Renal cortex interstitium (tissue), 11 donors: ENCODE results near the gene KRTAP25-1. TPM values are rescaled to one million over a fixed set of nuclear protein-coding genes. Genes with fewer than 3 reads are reported as not detected.

ENCODE experiments used
- DNase-seq, 11 donors: peaks; one replicate each; pipeline ENCODE4 v3.0.0-alpha.2; 2013; ENCODE audit warnings: low read depth in 9 of 11, low spot score in 4 of 11; ENCODE audit errors: extremely low read depth in 1 of 11
- polyA plus RNA-seq, 3 donors: library from polyadenylated mRNA; unstranded; fragments of 120-200 nt; gene quantifications; one replicate each; pipeline ENCODE4 v1.2.1, GENCODE V29; 2013; ENCODE audit not compliant: insufficient read length in 3 of 3

Gene KRTAP25-1
- polyA plus RNA-seq, 3 donors, result not detected

DNA sequence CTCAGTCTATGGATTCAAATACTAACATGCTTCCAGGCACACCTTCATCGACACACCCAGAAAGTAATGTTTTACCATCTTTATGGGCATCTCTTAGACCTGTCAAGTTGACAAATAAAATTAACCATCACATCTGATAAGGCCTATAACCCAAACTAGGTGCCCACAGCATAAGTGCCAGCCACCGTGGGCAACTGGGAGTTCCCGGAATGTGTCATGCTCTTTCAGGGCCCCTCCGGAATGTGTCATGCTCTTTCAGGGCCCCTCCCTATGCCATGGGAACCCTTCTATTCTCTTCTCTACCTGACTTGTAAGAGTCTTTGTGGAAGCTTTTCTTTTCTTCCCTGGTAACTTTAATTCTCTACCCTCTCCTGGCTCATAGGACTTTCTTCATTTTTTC lies 33.2 kb downstream of the KRTAP25-1 start:
- no peak for DNase-seq

DNA sequence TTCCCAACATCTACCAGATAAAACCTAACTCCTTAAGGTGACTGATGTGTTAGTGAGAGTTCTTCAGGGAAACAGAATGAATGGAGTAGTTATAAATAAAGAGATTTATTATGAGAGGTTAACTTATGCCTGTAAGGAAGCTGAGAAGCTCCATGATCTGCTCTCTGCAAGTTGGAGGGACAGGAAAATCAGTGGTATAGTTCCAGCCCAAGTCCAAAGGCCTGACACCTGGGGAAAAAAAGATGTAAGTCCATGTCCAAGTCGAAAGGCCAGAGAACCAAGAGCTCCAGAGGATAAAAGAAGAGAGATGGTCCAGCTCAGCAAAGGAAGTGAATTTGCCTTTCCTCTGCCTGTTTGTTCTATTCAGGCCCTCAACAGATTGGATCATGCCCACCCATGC lies 33.6 kb downstream of the KRTAP25-1 start:
- DNase-seq, result no peak

DNA sequence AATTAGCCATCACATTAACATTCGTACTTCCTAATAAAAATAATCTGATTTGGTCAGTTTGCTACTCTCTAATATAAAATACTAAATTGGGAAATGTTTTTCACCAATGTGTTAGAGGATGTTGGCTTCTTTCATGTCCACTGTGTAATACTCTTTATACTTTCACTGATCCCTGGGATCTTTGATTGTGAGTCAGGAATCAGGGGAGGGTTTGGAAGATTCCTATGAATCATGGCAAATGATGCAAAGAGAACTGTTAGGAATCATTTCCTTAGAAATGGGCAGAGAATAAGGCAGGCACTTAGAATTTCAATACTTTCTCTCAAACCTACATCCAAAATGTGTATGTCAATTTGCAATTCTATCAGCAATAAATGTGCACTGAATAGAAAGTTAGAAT lies 37.5 kb downstream of the KRTAP25-1 start:
- no peak for DNase-seq

GRCh38 chr21:30249936-30250335 lies 39.4 kb downstream of the KRTAP25-1 start:
- DNase-seq, result no peak

- no peak for DNase-seq
Measured at GRCh38 chr21:30248844-30249243, 40.5 kb downstream of the KRTAP25-1 start.

DNA sequence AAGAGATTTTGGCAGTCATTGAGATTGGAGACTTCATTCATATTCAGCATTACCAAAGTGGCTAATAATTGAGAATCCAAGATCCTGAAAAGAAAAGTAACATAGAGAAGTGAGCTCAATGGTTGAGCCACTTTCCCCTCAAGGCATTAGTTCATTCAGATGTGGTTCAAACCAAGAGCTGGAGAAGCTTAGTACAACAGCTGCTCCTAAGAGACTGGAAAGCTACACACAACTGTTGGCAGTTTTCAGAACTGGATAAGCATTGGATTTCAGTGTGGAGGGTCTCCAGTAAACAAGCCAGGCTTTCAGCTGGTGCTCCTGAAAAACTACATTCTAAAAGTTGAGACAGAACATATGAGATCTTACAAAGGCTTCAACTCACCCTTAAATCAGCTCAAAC lies 44.3 kb downstream of the KRTAP25-1 start:
- no peak for DNase-seq

DNA sequence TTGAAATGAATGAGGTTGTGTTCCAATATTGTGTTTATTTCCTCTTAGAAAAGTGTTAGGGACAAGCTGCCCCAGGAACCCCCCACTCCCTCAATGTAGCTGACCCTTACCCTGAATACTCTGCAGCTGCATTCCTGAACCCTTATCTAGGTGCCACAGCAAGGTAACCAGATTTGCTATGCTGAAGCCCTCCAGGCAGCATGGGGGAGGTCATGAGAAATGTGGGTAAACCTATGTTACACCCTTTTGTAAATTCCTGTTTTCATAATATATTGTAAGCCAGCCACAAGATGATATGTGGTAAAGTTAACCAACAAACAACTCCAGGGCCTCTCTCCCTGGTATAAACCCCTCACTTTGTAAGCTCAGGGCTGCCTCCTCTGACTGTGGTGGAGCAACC lies 45.6 kb downstream of the KRTAP25-1 start:
- DNase-seq, result no peak

- DNase-seq, result no peak
Measured at GRCh38 chr21:30240661-30241060, 48.7 kb downstream of the KRTAP25-1 start.

Other genes with a start within 250 kb of the KRTAP25-1 start
- not detected for gene CLDN17, start 122.7 kb downstream of the KRTAP25-1 start, polyA plus RNA-seq
- 10 to 100 TPM; 37.7 to 52.3 (median 46.3) TPM for gene CLDN8, start 73.4 kb downstream of the KRTAP25-1 start, polyA plus RNA-seq
- gene KRTAP24-1, start 6.6 kb downstream of the KRTAP25-1 start, polyA plus RNA-seq, result not detected
- not detected for gene KRTAP26-1, start 30.8 kb upstream of the KRTAP25-1 start, polyA plus RNA-seq
- not detected for gene KRTAP27-1, start 48.2 kb upstream of the KRTAP25-1 start, polyA plus RNA-seq
- gene KRTAP23-1, start 59.1 kb upstream of the KRTAP25-1 start, polyA plus RNA-seq, result not detected
- gene KRTAP13-2, start 82.8 kb upstream of the KRTAP25-1 start, polyA plus RNA-seq, result not detected
- gene KRTAP13-1, start 106.5 kb upstream of the KRTAP25-1 start, polyA plus RNA-seq, result not detected
- gene KRTAP13-3, start 136.4 kb upstream of the KRTAP25-1 start, polyA plus RNA-seq, result not detected
- not detected for gene KRTAP13-4, start 140.7 kb upstream of the KRTAP25-1 start, polyA plus RNA-seq
- gene KRTAP15-1, start 150.8 kb upstream of the KRTAP25-1 start, polyA plus RNA-seq, result not detected
- gene KRTAP19-1, start 190.9 kb upstream of the KRTAP25-1 start, polyA plus RNA-seq, result not detected
- gene KRTAP19-2, start 197.9 kb upstream of the KRTAP25-1 start, polyA plus RNA-seq, result not detected
- not detected for gene KRTAP19-3, start 202.5 kb upstream of the KRTAP25-1 start, polyA plus RNA-seq
- gene KRTAP19-4, start 207.7 kb upstream of the KRTAP25-1 start, polyA plus RNA-seq, result not detected
- not detected for gene KRTAP19-5, start 212.6 kb upstream of the KRTAP25-1 start, polyA plus RNA-seq